ENCODE measurements around the gene LRFN2.
A peak's percentile ranks its signal among the peaks of the same experiment; 100 is the strongest.

Gene LRFN2

DNA sequence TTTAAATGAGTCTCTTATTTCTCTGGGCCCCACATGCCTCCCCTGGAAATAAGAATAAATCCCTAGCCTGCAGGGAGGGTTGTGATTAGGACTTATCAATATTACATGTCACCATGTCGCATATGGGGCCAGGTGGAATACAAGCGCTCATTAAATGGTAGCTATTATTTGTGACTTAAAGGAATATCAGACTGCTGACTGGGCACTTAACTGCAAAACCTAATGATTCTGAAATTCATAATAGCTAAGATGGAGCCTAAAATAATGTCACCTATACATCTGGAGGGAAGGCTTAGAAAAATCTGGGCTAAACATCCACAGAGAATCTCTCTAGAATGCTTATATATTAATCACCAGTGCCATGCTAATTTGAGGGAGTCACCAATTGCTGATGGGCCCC, 106.5 kb downstream of the LRFN2 start:
- peaks cover 7% of the 10 kb centered on the region for H3K27me3 Mint-ChIP-seq (ENCODE audit: low read depth)
- no peaks in the 10 kb centered on the region for H3K36me3 Mint-ChIP-seq (ENCODE audit: low read depth)
- H3K4me3 Mint-ChIP-seq, result no peak overlapping the region
- peaks cover 13% of the 10 kb centered on the region for H3K4me1 Mint-ChIP-seq (ENCODE audit: low read depth)
- no peaks in the 10 kb centered on the region for H3K9me3 Mint-ChIP-seq
- no peak for DNase-seq (ENCODE audit: low spot score)
- H3K27ac Mint-ChIP-seq, result no peak overlapping the region

DNA sequence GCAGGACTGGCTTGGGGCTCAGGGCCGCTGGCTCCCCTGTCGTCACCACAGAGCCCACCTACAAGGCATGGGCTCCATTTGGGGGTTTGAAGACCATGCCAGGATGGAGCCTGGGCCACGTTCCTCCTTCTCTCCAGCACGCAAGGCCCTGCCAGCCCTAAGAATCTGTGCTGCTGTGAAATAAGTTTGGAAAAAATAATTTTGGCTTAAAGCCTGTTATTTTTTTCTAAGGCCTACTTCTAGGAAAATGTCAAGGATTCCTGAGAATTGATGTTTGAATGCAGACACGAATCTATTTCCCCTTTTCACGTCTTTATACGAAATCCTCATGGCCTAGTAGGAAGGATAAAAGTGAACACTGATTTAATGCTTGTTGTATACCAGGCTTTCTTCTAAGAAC, 107.5 kb downstream of the LRFN2 start:
- DNase-seq (ENCODE audit: low spot score), result no peak
- peaks cover 6% of the 10 kb centered on the region for H3K27me3 Mint-ChIP-seq (ENCODE audit: low read depth)
- H3K4me3 Mint-ChIP-seq, result no peak overlapping the region
- H3K4me1 Mint-ChIP-seq (ENCODE audit: low read depth), result peaks cover 13% of the 10 kb centered on the region
- no peak overlapping the region for H3K27ac Mint-ChIP-seq
- no peaks in the 10 kb centered on the region for H3K36me3 Mint-ChIP-seq (ENCODE audit: low read depth)
- no peaks in the 10 kb centered on the region for H3K9me3 Mint-ChIP-seq

DNA sequence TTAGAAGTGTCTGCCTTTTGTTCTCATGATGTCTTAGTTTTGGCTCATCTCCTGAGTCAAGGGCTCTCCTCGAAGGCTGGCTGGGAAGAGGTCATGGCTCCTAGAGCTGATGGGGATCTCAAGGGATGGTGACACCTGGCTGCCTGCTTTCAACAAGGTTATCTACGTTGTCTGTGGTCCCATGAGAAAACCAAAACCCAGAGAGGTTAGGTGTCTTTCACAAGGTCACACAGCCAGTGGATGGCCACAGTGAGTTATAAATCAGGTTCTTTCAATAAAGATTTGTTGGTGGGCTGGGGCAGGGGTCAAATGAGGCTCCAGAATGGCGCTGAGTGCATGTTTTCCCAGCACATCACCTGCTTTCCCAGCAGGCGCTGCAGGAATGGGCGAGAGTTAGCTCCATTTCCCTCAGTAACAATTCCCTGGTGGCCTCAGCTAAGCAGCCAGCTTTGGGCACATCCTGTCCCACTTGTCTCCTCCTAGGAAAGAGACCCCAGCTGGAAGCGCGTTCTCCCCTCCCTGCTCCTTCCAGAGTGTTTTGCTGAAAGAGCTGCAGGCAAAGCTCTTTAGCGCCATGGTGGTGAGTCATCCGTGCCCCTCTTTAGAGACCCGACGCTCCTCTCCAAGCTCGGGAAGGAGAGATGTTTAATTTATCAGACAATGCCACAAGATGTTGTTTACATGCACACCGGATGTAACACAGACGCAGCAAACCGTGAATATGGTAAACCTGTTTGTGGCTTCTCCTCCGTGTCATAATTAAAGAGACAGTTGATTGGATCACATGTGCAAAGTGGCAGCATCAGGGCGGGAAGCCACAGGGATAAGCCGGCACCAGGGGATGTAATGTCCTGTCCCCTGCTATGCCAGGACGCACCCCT, 109.7 kb downstream of the LRFN2 start:
- Mint-ChIP-seq H3K27ac (peak overlapping the region; percentile 19), H3K9me3 (no peaks in the 10 kb centered on the region), H3K36me3 (ENCODE audit: low read depth) (no peaks in the 10 kb centered on the region), H3K4me1 (ENCODE audit: low read depth) (peaks cover 13% of the 10 kb centered on the region), H3K27me3 (ENCODE audit: low read depth) (peaks cover 8% of the 10 kb centered on the region), H3K4me3 (peak overlapping the region; percentile 55)
- DNase-seq (ENCODE audit: low spot score), result peak; percentile 5

DNA sequence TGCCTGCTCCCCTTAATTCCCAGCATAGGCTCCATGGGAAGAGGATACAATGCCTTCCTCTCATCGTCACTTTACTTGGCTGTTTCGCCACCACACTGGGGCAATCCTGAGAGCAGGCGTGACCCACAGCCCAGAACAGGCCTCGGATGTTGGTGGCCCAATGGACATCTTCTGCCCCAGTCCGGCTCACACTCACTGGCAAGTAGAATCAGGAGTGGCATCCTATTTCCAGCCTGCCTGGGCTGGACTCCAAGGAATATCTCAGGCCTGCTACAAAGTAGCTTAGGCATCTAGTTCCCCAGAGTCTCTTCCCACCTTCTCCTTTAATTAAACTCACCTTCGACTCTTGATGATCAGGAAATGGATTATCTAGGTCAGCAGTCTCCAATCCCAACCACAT, 110.5 kb downstream of the LRFN2 start:
- H3K4me3 Mint-ChIP-seq, result no peak overlapping the region
- DNase-seq (ENCODE audit: low spot score), result no peak
- H3K9me3 Mint-ChIP-seq, result no peaks in the 10 kb centered on the region
- H3K4me1 Mint-ChIP-seq (ENCODE audit: low read depth), result peaks cover 10% of the 10 kb centered on the region
- H3K27ac Mint-ChIP-seq, result no peak overlapping the region
- no peaks in the 10 kb centered on the region for H3K36me3 Mint-ChIP-seq (ENCODE audit: low read depth)
- peaks cover 8% of the 10 kb centered on the region for H3K27me3 Mint-ChIP-seq (ENCODE audit: low read depth)

DNA sequence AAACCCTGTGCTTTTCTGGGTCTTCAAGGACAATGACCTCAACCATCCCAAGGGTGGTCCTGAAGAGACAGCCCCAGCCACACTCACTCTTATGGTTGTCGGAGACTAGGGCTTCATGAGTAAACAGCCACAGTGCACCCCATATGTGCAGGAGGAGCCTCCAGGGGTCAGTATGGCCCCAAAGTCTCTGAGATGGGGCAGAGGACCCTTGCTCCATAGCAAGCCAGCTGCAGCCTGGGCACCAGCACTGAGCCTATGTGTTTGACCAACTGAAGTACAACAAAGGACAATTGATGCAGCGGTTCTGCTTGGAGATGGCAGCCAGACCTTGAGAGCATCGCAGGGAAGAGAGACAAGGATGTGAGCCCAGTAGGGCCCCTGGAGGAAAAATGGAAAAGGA, 112.2 kb downstream of the LRFN2 start:
- Mint-ChIP-seq H3K27me3 (ENCODE audit: low read depth) (peaks cover 8% of the 10 kb centered on the region), H3K27ac (no peak overlapping the region), H3K4me3 (no peak overlapping the region), H3K36me3 (ENCODE audit: low read depth) (no peaks in the 10 kb centered on the region), H3K4me1 (ENCODE audit: low read depth) (peaks cover 10% of the 10 kb centered on the region), H3K9me3 (no peaks in the 10 kb centered on the region)
- no peak for DNase-seq (ENCODE audit: low spot score)

DNA sequence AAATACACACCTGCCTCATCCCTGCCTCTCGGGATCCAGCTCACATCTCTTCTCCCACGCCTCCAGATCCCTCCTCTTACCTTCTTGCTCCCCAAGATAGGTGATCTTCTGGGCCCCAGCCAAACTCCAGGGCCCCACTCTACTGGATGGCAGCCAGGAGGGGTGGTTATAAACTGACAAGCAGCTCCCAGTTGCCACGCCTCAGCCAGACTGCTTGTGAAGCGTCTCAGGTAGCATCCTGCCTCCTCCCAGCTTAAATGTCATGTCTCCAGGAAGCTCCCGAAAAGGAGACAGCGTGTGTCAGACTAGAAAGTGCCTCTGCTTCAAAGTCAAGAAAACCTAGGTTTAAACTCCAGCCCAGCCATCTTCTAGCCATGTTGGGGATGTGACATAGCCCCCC, 114.1 kb downstream of the LRFN2 start:
- Mint-ChIP-seq H3K27ac (no peak overlapping the region), H3K27me3 (ENCODE audit: low read depth) (peaks cover 6% of the 10 kb centered on the region), H3K9me3 (no peaks in the 10 kb centered on the region), H3K36me3 (ENCODE audit: low read depth) (no peaks in the 10 kb centered on the region), H3K4me3 (no peak overlapping the region), H3K4me1 (ENCODE audit: low read depth) (peaks cover 5% of the 10 kb centered on the region)
- DNase-seq (ENCODE audit: low spot score), result no peak

DNA sequence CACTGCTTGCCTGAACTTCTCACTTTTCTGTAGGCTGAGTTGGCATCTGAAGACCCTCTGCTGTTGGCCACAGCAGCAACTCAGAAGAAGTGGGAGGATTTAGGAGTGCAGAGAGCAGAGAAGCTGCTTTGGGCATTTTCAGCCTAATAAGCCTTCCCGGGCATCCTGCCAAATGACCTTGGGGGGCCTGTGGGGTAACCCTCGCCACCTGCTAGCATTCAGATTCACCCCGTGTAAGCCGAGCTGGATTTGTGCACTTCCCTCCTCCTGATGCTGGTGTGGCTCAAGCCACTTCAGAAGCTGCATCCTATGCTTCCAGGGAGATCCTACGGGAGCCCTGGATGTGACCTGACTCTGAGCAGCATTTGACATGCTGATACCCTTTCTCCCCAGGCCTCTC, 114.8 kb downstream of the LRFN2 start:
- no peaks in the 10 kb centered on the region for H3K9me3 Mint-ChIP-seq
- no peak overlapping the region for H3K4me3 Mint-ChIP-seq
- H3K27me3 Mint-ChIP-seq (ENCODE audit: low read depth), result peaks cover 2% of the 10 kb centered on the region

DNA sequence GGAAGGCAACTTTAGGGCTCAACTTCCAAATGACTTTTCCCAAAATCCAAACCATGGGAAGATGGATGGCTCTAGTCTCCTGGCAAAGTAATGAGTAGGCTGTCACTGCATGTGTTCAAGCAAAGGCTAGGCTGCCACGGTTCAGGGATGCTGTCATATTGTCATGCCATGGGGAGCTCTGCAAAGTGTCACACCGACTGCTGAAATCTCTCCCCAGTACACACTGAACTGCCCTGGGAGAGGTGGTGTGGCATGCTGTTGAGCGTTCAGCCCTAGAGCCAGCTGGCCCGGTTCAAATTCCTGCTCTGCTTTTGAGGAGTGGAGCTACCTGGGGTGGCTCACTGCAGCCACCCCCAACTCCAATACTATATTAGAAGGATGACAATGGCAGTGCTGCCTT, 115.9 kb downstream of the LRFN2 start:
- Mint-ChIP-seq H3K27ac (no peak overlapping the region), H3K4me3 (no peak overlapping the region), H3K36me3 (ENCODE audit: low read depth) (no peaks in the 10 kb centered on the region), H3K4me1 (ENCODE audit: low read depth) (no peaks in the 10 kb centered on the region), H3K27me3 (ENCODE audit: low read depth) (peaks cover 2% of the 10 kb centered on the region), H3K9me3 (no peaks in the 10 kb centered on the region)
- DNase-seq (ENCODE audit: low spot score), result no peak

More for the DNA sequence above, 114.8 kb downstream of the LRFN2 start:
- Mint-ChIP-seq H3K4me1 (ENCODE audit: low read depth) (no peaks in the 10 kb centered on the region), H3K27ac (no peak overlapping the region), H3K36me3 (ENCODE audit: low read depth) (no peaks in the 10 kb centered on the region)
- DNase-seq (ENCODE audit: low spot score), result no peak

DNA sequence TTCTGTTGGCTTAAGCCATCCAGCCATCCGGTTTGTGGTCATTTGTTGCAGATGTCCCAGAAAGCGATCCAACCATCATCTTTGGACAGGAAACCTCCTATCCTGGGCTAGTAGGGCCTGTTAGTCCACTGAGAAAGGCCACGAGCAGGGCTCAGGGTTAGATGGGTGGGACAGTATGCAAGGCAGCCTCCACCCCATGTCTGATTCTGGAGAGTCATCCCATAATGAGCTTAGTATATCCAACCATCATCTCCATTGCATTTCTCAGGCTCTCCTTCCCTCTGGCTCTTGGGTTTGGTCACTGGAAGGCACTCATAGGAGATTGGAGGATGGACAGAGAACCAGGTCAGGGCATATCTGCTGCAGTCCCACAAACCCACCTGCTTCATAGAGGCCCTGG, 117.8 kb downstream of the LRFN2 start:
- H3K27ac Mint-ChIP-seq, result no peak overlapping the region
- no peak overlapping the region for H3K4me3 Mint-ChIP-seq
- H3K36me3 Mint-ChIP-seq (ENCODE audit: low read depth), result no peaks in the 10 kb centered on the region
- H3K9me3 Mint-ChIP-seq, result no peaks in the 10 kb centered on the region
- H3K4me1 Mint-ChIP-seq (ENCODE audit: low read depth), result no peaks in the 10 kb centered on the region
- H3K27me3 Mint-ChIP-seq (ENCODE audit: low read depth), result peaks cover 8% of the 10 kb centered on the region
- no peak for DNase-seq (ENCODE audit: low spot score)

DNA sequence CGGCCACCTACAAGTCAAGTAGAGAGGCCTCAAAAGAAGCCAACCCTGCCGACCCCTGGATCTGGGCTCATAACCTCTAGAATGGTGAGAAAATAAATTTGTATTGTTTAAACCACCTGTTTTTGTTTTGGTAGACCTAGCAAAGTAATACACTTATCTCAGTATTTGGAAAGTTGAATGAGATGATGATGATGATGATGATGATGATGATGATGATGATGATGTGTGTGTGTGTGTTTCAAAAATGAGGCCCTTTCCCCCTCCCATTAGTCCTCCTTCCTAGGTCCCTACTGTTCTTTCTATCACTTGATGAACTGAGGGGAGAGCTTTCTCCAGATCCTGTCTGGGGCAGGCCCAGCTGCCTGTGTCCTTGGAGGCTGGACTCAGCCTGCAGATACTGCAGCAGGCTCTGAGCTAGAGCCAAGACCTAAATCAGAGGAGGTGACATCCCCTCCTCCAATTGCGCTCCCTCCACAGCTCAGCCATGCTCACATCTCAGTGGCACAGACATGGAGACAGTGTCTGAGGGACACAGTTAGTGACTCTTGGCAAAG, 120.1 kb downstream of the LRFN2 start:
- Mint-ChIP-seq H3K4me1 (ENCODE audit: low read depth) (no peaks in the 10 kb centered on the region), H3K9me3 (no peaks in the 10 kb centered on the region), H3K4me3 (no peak overlapping the region), H3K36me3 (ENCODE audit: low read depth) (no peaks in the 10 kb centered on the region), H3K27ac (no peak overlapping the region), H3K27me3 (ENCODE audit: low read depth) (peaks cover 14% of the 10 kb centered on the region)
- DNase-seq (ENCODE audit: low spot score), result no peak

DNA sequence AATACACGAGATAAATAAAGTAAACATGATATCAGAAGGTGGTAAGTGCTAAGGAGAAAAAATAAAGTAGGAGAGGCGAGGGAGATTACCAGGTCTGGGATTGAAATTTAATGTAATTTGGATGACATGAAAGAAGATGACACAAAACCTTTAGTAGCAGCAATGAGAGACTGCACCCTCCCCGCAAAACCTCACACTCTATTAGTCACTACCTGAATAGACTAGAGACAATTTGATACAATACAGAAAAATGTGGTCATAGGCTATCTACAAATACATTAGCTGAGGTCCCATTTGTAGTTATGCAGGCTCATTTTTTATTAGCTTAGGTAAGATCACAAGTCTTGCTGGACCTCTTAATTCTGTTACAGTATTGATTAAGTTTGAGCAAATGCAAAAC, 125.5 kb downstream of the LRFN2 start:
- DNase-seq (ENCODE audit: low spot score), result no peak
- peaks cover 24% of the 10 kb centered on the region for H3K27me3 Mint-ChIP-seq (ENCODE audit: low read depth)
- no peaks in the 10 kb centered on the region for H3K4me1 Mint-ChIP-seq (ENCODE audit: low read depth)
- no peaks in the 10 kb centered on the region for H3K9me3 Mint-ChIP-seq
- H3K4me3 Mint-ChIP-seq, result no peak overlapping the region
- H3K36me3 Mint-ChIP-seq (ENCODE audit: low read depth), result no peaks in the 10 kb centered on the region
- H3K27ac Mint-ChIP-seq, result no peak overlapping the region

DNA sequence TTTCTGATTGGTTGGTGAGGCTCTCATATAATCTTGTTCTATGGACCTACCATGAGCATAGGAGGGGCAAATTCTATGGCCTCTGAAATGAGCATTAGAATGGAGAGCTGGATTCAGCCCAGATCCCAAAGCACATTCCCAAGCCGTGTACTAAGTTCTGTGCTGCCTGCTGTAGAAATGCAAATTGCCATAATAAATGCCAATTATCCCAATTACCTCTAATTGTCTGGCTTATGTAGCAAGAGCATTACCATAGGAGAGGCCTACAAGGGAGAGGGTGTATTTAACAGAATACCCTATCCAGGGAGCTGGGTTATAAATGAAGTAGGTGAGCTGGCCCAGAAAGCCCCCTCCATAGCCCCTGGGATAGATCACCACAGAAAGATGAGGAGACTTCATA, 126.8 kb downstream of the LRFN2 start:
- no peaks in the 10 kb centered on the region for H3K9me3 Mint-ChIP-seq
- H3K4me3 Mint-ChIP-seq, result no peak overlapping the region
- no peaks in the 10 kb centered on the region for H3K4me1 Mint-ChIP-seq (ENCODE audit: low read depth)
- no peak overlapping the region for H3K27ac Mint-ChIP-seq
- H3K36me3 Mint-ChIP-seq (ENCODE audit: low read depth), result no peaks in the 10 kb centered on the region
- no peak for DNase-seq (ENCODE audit: low spot score)
- H3K27me3 Mint-ChIP-seq (ENCODE audit: low read depth), result peaks cover 24% of the 10 kb centered on the region

DNA sequence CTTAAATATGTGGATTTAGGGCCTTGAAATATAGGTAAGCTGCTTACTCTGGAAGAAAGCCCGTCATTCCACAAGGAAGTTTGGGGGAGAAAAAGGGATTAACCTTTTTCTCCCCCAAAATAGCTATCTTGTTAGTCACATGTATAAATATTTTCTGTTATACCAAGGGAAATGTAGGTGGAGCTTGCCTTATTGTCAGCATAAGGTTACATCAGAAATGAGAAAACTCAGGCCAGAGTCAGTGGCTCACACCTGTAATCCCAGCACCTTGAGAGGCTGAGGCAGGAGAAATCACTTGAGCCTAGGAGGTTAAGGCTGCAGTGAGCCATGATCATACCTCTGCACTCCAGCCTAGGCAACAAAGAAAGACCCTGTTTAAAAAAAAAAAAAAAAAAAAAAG, 129.9 kb downstream of the LRFN2 start:
- DNase-seq (ENCODE audit: low spot score), result no peak
- H3K4me3 Mint-ChIP-seq, result no peak overlapping the region
- H3K27ac Mint-ChIP-seq, result no peak overlapping the region
- peaks cover 27% of the 10 kb centered on the region for H3K27me3 Mint-ChIP-seq (ENCODE audit: low read depth)
- H3K4me1 Mint-ChIP-seq (ENCODE audit: low read depth), result no peaks in the 10 kb centered on the region
- H3K36me3 Mint-ChIP-seq (ENCODE audit: low read depth), result no peaks in the 10 kb centered on the region
- no peaks in the 10 kb centered on the region for H3K9me3 Mint-ChIP-seq

DNA sequence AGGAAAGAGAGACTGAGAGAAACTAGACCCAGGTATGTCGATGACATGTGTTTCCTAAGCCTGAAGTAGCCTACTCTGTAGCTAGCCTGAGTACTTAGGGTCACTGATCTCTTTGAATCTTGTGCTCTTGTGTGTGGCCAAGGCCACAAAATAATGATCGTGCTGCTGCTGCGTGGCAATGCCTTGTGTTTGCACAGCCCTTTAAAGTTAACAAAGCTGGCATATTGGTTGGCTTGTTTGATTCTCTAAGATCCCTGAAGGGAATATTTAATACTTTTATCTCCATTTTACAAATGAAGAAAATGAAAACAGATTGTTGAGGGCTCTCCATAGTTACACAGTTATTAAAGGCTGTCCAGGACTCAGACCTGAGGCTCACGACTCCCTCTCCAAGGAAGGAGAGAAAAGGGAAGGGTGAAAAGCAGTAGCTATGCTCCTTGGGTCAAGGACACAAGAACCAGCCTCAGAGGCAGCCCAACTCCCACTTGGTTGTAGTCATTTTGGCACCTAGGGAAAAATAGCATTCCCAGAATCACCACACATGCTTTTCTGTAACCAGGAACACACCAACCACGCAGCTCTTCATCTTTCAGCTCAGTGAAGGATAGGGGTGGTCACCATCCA, 130.7 kb downstream of the LRFN2 start:
- H3K4me3 Mint-ChIP-seq, result no peak overlapping the region

More for the DNA sequence above, 130.7 kb downstream of the LRFN2 start:
- Mint-ChIP-seq H3K27ac (no peak overlapping the region), H3K4me1 (ENCODE audit: low read depth) (no peaks in the 10 kb centered on the region), H3K27me3 (ENCODE audit: low read depth) (peaks cover 27% of the 10 kb centered on the region), H3K36me3 (ENCODE audit: low read depth) (no peaks in the 10 kb centered on the region), H3K9me3 (no peaks in the 10 kb centered on the region)
- DNase-seq (ENCODE audit: low spot score), result no peak

Data from T-helper 2 cell treated with Interferon-gamma antibody and Interleukin-4, amounts not matched to agents 5 μg/mL and 100 μg/mL, for 36 hours (primary cell).